Esophagus squamous epithelium (tissue), 5 donors: ENCODE measurements around the gene THADA. TPM values are rescaled to one million over a fixed set of nuclear protein-coding genes. Genes with fewer than 3 reads are reported as not detected.

Experiments
- DNase-seq: peaks from one replicate; lab custom pipeline; 2025; lab: John Stamatoyannopoulos, UW
- H3K27ac ChIP-seq, 4 donors: fragments of 200-600 bp; sonication (generic); one replicate each; pipeline ENCODE4 v1.5.1; 2016 to 2019; ENCODE audit warnings: mild to moderate bottlenecking in 1 of 4
- H3K27me3 ChIP-seq, 4 donors: fragments of 200-600 bp; sonication (generic); 1 replicate in 3 of 4; 2 replicates in 1 of 4; pipeline versions ENCODE4 v1.5.1 to v1.6.0; 2017 to 2021; ENCODE audit warnings: antibody characterized with exemption in 1 of 4
- H3K36me3 ChIP-seq, 3 donors: fragments of 200-600 bp; sonication (generic); one replicate each; pipeline ENCODE4 v1.5.1; 2016 to 2019
- H3K4me1 ChIP-seq, 3 donors: fragments of 200-600 bp; sonication (generic); one replicate each; pipeline ENCODE4 v1.5.1; 2017 to 2019
- H3K4me3 ChIP-seq, 4 donors: fragments of 200-600 bp; sonication (generic); 1 replicate in 3 of 4; 2 replicates in 1 of 4; pipeline ENCODE4 v1.5.1; 2016 to 2019; ENCODE audit warnings: mild to moderate bottlenecking in 2 of 4, moderate library complexity in 1 of 4
- H3K9me3 ChIP-seq, 3 donors: fragments of 200-600 bp; sonication (generic); one replicate each; pipeline ENCODE4 v1.5.1; 2016 to 2019
- CTCF ChIP-seq, 6 experiments: fragments of 450-650 bp in 4 of 6; fragments of 200-600 bp in 2 of 6; sonication (generic) in 2 of 6; IDR thresholded peaks; one replicate each; pipeline ENCODE4 v1.5.1; 2016 to 2019; ENCODE audit warnings: antibody characterized with exemption in 6 of 6, mild to moderate bottlenecking in 4 of 6, moderate library complexity in 4 of 6
- POLR2A ChIP-seq, 4 donors: fragments of 450-650 bp; IDR thresholded peaks; one replicate each; pipeline ENCODE4 v1.6.1; 2017; ENCODE audit warnings: antibody characterized with exemption in 4 of 4, mild to moderate bottlenecking in 4 of 4, moderate library complexity in 3 of 4
- WGBS, 2 donors: methylation state at CpG; one replicate each; pipeline ENCODE4 v1.1.5; 2018; 5-methylcytosine and 5-hydroxymethylcytosine counted together
- intact Hi-C: fragments of 100-400 bp; cut with DNase I; formaldehyde crosslinking; loops from one replicate; pipeline ENCODE4 v1.15.0; 2022
- total RNA-seq, 4 donors: library from RNA; depleted of rRNA; stranded (reverse); fragments of >200 nt; gene quantifications; one replicate each; pipeline ENCODE4 v1.1.0, GENCODE V29; 2016
- donor health status: DM: yes; HTN: yes; CAD: no.

Gene THADA
- total RNA-seq, 4 donors from 2014 or later = 14.0 to 32.2 (median 21.0) TPM

GRCh38 chr2:43226955-43227829, 368.6 kb downstream of the THADA start:
- peaks cover 11 to 48% (median 16%) of the 10 kb centered on the region in 3 donors for H3K4me1 ChIP-seq
- DNase-seq = peak; percentile 53
- TF ChIP-seq POLR2A (IDR thresholded peaks at IDR 0.05) (peak in 2 of 4 donors; percentile 56 to 72), CTCF (IDR thresholded peaks at IDR 0.05) (peak in 5 of 6 experiments; percentile 39 to 57 (median 45))
- intact Hi-C loops = loop anchor here (10.0 kb wide), 1 partner anchor 252 kb away; no protein-coding TSS in a partner anchor
- peaks cover 4 to 56% (median 22%) of the 10 kb centered on the region in 3 donors for H3K36me3 ChIP-seq
- peak overlapping the region; percentile 79 to 97 (median 92) for H3K4me3 ChIP-seq
- H3K9me3 ChIP-seq = no peaks in the 10 kb centered on the region
- no peaks in the 10 kb centered on the region for H3K27me3 ChIP-seq
- 0% methylated on average over 2 to 6 of the region's 77 CpGs for WGBS, 2 donors
- H3K27ac ChIP-seq = peak overlapping the region; percentile 96 to 100 (median 98)

- no peaks in the 10 kb centered on the region for H3K27me3 ChIP-seq
- DNase-seq = peak; percentile 84
- peak within 1 kb of the TSS; percentile 96 to 100 (median 98) for H3K27ac ChIP-seq
- no peaks in the 10 kb centered on the region for H3K9me3 ChIP-seq
- H3K4me1 ChIP-seq = peaks cover 14 to 54% (median 18%) of the 10 kb centered on the region in 3 donors
- intact Hi-C loops = loop anchor here (10.0 kb wide), 1 partner anchor 252 kb away; no protein-coding TSS in a partner anchor
- TF ChIP-seq POLR2A (IDR thresholded peaks at IDR 0.05) (peak in 3 of 4 donors; percentile 72 to 99 (median 99)), CTCF (IDR thresholded peaks at IDR 0.05) (peak in 2 of 6 experiments; percentile 21 to 22)
- H3K36me3 ChIP-seq = peaks cover 4 to 50% (median 22%) of the 10 kb centered on the region in 3 donors
- WGBS, 2 donors = 0% methylated on average over 11 of the region's 58 CpGs; no CpG with 5 or more reads in 1 of the 2 donors
- peak within 1 kb of the TSS; percentile 79 to 97 (median 92) for H3K4me3 ChIP-seq
Observed at GRCh38 chr2:43226558-43226954, 369.3 kb downstream of the THADA start, which contains the start of gene ZFP36L2. ZFP36L2 (minus strand) TSS chr2:43226606; CDS start chr2:43226315, 291 bp downstream.

- Histone ChIP-seq H3K36me3 (peaks cover 4 to 44% (median 22%) of the 10 kb centered on the region in 3 donors), H3K4me3 (peak overlapping the region; percentile 79 to 97 (median 92)), H3K4me1 (peaks cover 18 to 60% (median 23%) of the 10 kb centered on the region in 3 donors), H3K27ac (peak overlapping the region; percentile 96 to 100 (median 98)), H3K9me3 (no peaks in the 10 kb centered on the region), H3K27me3 (no peaks in the 10 kb centered on the region)
- 0% methylated on average over 15 to 23 of the region's 80 CpGs for WGBS, 2 donors
- intact Hi-C loops = loop anchor here (10.0 kb wide), 1 partner anchor 251 kb away; no protein-coding TSS in a partner anchor
- peak in 2 of 4 donors; percentile 39 to 83 for TF ChIP-seq POLR2A (IDR thresholded peaks at IDR 0.05)
- no peak for TF ChIP-seq CTCF (IDR thresholded peaks at IDR 0.05)
- no peak for DNase-seq
Observed at GRCh38 chr2:43225788-43226557, 369.9 kb downstream of the THADA start.

- peak overlapping the region; percentile 96 to 100 (median 98) for H3K27ac ChIP-seq
- H3K9me3 ChIP-seq = no peaks in the 10 kb centered on the region
- intact Hi-C loops = loop anchor here (10.0 kb wide), 1 partner anchor 250 kb away; no protein-coding TSS in a partner anchor
- H3K4me1 ChIP-seq = peaks cover 26 to 64% (median 27%) of the 10 kb centered on the region in 3 donors
- DNase-seq = no peak
- H3K4me3 ChIP-seq = peak overlapping the region; percentile 79 to 97 (median 92)
- WGBS, 2 donors = 0% methylated on average over 4 of the region's 74 CpGs; no CpG with 5 or more reads in 1 of the 2 donors
- peaks cover 4 to 37% (median 22%) of the 10 kb centered on the region in 3 donors for H3K36me3 ChIP-seq
- TF ChIP-seq POLR2A (IDR thresholded peaks at IDR 0.05) = peak in 1 of 4 donors; percentile 6
- TF ChIP-seq CTCF (IDR thresholded peaks at IDR 0.05) = peak in 1 of 6 experiments; percentile 18
- no peaks in the 10 kb centered on the region for H3K27me3 ChIP-seq
Observed at GRCh38 chr2:43225093-43225787, 370.6 kb downstream of the THADA start.
